T-helper 1 cell treated with Interleukin-12 subunit alpha and Interleukin-12 subunit beta and Interleukin-4 antibody, amounts not matched to agents 30 μg/mL and 1 μg/mL, for 36 hours (primary cell): ENCODE measurements around the gene ATP6V0C.
"Not testable (repeated sequence)": the region's sequence is repeated elsewhere in the genome, so short reads cannot be mapped to it uniquely, and the experiment has no call there.

ENCODE experiments used
- H3K27ac Mint-ChIP-seq: one replicate; pipeline ENCODE4 v1.8.0; 2021; ENCODE audit warnings: mild to moderate bottlenecking, mixed read lengths
- H3K27me3 Mint-ChIP-seq: one replicate; pipeline ENCODE4 v1.8.0; 2021; ENCODE audit warnings: low read depth, mixed read lengths
- H3K36me3 Mint-ChIP-seq: one replicate; pipeline ENCODE4 v1.8.0; 2021; ENCODE audit warnings: low read depth, mixed read lengths
- H3K4me1 Mint-ChIP-seq: one replicate; pipeline ENCODE4 v1.8.0; 2021; ENCODE audit warnings: low read depth, mixed read lengths
- H3K4me3 Mint-ChIP-seq: one replicate; pipeline ENCODE4 v1.8.0; 2021; ENCODE audit warnings: mild to moderate bottlenecking, moderate library complexity, mixed read lengths
- H3K9me3 Mint-ChIP-seq: one replicate; pipeline ENCODE4 v1.8.0; 2021; ENCODE audit warnings: mixed read lengths

The ATP6V0C gene

GRCh38 chr16:2471653-2472487 lies 41.9 kb upstream of the ATP6V0C start:
- H3K9me3 Mint-ChIP-seq: no peaks in the 10 kb centered on the region
- no peak overlapping the region for H3K27ac Mint-ChIP-seq
- H3K4me3 Mint-ChIP-seq: no peak overlapping the region
- H3K4me1 Mint-ChIP-seq: peaks cover 10% of the 10 kb centered on the region
- H3K36me3 Mint-ChIP-seq: no peaks in the 10 kb centered on the region
- peaks cover 42% of the 10 kb centered on the region for H3K27me3 Mint-ChIP-seq

- Mint-ChIP-seq H3K36me3 (no peaks in the 10 kb centered on the region), H3K27me3 (peaks cover 41% of the 10 kb centered on the region), H3K9me3 (no peaks in the 10 kb centered on the region), H3K4me3 (no peak overlapping the region), H3K4me1 (peaks cover 13% of the 10 kb centered on the region), H3K27ac (no peak overlapping the region)
These were observed 41.3 kb upstream of the ATP6V0C start for GRCh38 chr16:2472488-2472864.

- H3K27ac Mint-ChIP-seq: no peak overlapping the region
- H3K27me3 Mint-ChIP-seq: peaks cover 41% of the 10 kb centered on the region
- H3K4me1 Mint-ChIP-seq: peaks cover 13% of the 10 kb centered on the region
- peak overlapping the region; percentile 59 for H3K4me3 Mint-ChIP-seq
- no peaks in the 10 kb centered on the region for H3K36me3 Mint-ChIP-seq
- H3K9me3 Mint-ChIP-seq: no peaks in the 10 kb centered on the region
These were observed 40.8 kb upstream of the ATP6V0C start for GRCh38 chr16:2472885-2473445.

DNA sequence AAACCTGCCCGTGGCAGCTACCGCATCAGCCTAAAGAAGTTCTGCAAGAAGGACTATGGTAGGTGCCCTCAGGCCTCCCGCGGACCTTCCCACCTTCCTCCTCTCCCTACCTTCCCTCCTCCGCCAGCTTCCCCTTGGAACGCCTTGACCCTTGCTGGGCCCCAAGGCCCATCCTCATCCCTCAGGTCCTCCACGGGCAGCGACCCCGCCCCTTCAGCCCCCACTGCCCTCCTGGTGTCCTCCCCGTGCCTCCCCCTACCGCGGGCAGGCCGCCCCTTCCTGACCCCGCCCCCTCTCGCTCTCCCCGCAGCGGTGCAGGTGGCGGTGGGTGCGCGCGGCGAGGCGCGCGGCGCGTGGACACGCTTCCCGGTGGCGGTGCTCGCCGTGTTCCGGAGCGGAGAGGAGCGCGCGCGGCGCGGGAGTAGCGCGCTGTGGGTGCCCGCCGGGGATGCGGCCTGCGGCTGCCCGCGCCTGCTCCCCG lies 40.3 kb upstream of the ATP6V0C start:
- peak overlapping the region; percentile 59 for H3K4me3 Mint-ChIP-seq
- H3K27me3 Mint-ChIP-seq: peaks cover 36% of the 10 kb centered on the region
- peaks cover 13% of the 10 kb centered on the region for H3K4me1 Mint-ChIP-seq
- no peaks in the 10 kb centered on the region for H3K9me3 Mint-ChIP-seq
- H3K27ac Mint-ChIP-seq: no peak overlapping the region
- no peaks in the 10 kb centered on the region for H3K36me3 Mint-ChIP-seq

GRCh38 chr16:2473999-2474876 lies 39.5 kb upstream of the ATP6V0C start:
- Mint-ChIP-seq H3K27ac (no peak overlapping the region), H3K9me3 (no peaks in the 10 kb centered on the region), H3K4me1 (peaks cover 13% of the 10 kb centered on the region), H3K36me3 (no peaks in the 10 kb centered on the region), H3K4me3 (peak overlapping the region; percentile 68), H3K27me3 (peaks cover 34% of the 10 kb centered on the region)

DNA sequence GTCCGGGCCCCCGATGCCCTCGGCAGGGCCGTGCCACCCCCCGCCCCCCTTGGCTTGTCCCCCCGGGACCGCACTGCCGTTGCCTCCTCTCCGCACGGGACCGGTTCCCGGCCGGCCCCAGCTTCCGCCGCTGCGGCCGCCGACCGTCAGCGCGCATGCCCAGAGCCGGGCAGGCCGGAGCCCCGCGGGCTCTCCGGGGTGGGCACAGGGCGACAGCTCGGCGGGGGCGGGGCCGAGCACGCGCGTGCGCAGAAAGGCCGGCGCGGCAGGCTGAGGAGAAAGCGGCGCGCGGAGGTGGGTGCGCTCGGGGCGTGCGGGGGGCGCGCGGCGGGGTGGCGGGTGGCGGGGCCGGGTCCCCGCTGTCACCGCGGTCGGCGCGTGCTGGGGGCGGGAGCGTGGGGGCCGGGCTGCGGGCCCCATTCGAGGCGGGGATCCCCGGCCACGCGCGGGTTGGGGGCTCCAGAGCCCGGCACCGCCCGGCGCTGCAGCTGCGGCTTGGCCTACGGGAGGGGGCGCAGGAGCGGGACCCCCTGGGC lies 38.8 kb upstream of the ATP6V0C start, which contains the start of gene TBC1D24:
TSS of gene TBC1D24 (plus strand) at position 251 of the 536 bp plus-strand sequence. CDS start 21,022 bp downstream, outside the sequence.
- H3K36me3 Mint-ChIP-seq: no peaks in the 10 kb centered on the region

DNA sequence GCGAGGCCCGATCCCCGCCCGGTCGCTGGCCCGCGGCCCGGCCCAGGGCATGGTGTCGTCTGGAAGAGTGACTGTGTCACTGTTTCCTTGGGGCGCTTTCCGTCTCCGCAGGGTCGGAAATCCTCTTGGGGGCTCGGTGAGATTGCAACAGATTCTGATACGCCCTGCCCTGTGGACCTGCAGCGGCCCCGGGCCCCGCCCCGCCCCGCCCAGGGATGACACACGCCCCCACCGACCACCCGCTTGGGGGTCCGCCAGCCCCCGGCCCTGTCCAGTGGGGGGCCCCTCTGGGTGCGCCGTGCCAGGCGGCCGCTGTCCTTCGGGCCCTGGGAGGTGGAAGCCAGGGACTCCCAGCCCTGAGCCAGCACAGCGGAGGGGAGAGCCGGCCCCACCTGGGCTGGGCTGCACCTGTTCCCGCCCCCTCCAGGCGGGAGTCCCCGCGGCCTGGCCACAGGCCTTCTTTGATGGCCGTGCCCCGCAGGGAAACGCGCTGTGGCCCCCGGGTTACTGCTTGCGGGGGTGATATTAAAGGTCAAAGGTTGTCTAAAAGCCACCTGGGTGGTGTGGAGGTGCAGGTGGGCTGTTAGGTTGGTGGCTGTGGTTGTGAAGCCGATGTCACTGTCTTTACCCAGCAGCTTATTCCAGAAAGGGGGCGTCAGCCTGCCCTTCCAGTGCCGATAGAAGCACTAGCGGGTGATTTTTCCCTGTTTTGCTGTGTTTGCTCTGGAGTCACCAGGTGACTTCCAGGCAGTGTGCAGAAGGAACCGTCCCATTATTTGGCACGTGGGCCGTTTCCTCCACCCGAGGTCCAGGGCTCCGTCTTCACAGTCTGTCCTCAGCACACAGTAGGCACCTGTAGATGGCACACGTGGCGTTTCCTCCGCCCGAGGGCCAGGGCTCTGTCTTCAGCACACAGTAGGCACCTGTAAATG lies 38.1 kb upstream of the ATP6V0C start:
- Mint-ChIP-seq H3K27ac (no peak overlapping the region), H3K4me3 (peak overlapping the region; percentile 57), H3K27me3 (peaks cover 21% of the 10 kb centered on the region), H3K9me3 (no peaks in the 10 kb centered on the region), H3K4me1 (peaks cover 13% of the 10 kb centered on the region), H3K36me3 (no peaks in the 10 kb centered on the region)

More for the DNA sequence above, 38.8 kb upstream of the ATP6V0C start, which contains the start of gene TBC1D24:
- Mint-ChIP-seq H3K4me1 (peaks cover 13% of the 10 kb centered on the region), H3K9me3 (no peaks in the 10 kb centered on the region), H3K4me3 (peak within 1 kb of the TSS; percentile 68), H3K27me3 (peaks cover 28% of the 10 kb centered on the region), H3K27ac (no peak within 1 kb of the TSS)

DNA sequence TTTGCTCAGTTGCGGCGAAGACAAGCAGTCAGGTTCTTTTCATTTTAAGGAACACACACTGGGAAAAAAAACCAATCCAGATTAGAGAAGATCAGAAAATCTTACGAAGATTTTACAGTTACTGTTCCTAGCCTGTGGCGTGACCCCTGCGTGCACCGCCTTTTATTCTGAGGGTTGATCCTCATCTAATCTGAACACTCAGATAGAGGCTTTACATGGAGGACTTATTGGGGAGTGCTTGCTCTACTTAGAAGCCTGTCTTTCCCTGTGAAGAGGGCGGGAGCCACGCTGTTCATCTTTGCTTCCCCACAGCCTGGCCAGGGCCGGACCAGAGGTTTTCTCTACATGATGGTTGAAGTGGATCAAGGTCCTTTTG lies 37.4 kb upstream of the ATP6V0C start:
- no peaks in the 10 kb centered on the region for H3K9me3 Mint-ChIP-seq
- H3K4me1 Mint-ChIP-seq: peaks cover 13% of the 10 kb centered on the region
- H3K27ac Mint-ChIP-seq: no peak overlapping the region

GRCh38 chr16:2476741-2477140 lies 37.0 kb upstream of the ATP6V0C start:
- no peaks in the 10 kb centered on the region for H3K9me3 Mint-ChIP-seq
- H3K36me3 Mint-ChIP-seq: no peaks in the 10 kb centered on the region
- H3K27ac Mint-ChIP-seq: no peak overlapping the region
- peak overlapping the region; percentile 57 for H3K4me3 Mint-ChIP-seq
- peaks cover 21% of the 10 kb centered on the region for H3K27me3 Mint-ChIP-seq
- H3K4me1 Mint-ChIP-seq: peaks cover 13% of the 10 kb centered on the region

More for the DNA sequence above, 37.4 kb upstream of the ATP6V0C start:
- Mint-ChIP-seq H3K4me3 (peak overlapping the region; percentile 57), H3K36me3 (no peaks in the 10 kb centered on the region), H3K27me3 (peaks cover 21% of the 10 kb centered on the region)

DNA sequence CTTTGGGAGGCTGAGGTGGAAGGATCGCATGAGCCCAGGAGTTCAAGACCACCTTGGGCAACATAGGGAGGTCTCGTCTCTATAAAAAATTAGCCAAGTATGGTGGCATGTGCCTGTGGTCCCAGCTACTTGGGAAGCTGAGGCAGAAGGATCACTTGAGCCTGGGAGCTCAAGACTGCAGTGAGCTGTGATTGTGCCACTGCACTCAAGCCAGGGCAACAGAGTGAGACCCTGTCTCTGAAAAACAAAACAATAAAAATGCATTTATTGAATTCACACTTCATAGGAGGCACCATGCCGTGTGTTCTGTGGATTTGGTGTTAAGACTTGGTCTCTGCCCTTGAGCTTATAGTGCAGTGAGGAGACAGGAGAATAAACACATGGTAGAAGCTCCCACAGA lies 36.4 kb upstream of the ATP6V0C start:
- H3K27me3 Mint-ChIP-seq: peaks cover 21% of the 10 kb centered on the region
- H3K27ac Mint-ChIP-seq: no peak overlapping the region
- H3K4me1 Mint-ChIP-seq: peaks cover 13% of the 10 kb centered on the region
- H3K9me3 Mint-ChIP-seq: no peaks in the 10 kb centered on the region
- no peaks in the 10 kb centered on the region for H3K36me3 Mint-ChIP-seq
- H3K4me3 Mint-ChIP-seq: no peak overlapping the region

DNA sequence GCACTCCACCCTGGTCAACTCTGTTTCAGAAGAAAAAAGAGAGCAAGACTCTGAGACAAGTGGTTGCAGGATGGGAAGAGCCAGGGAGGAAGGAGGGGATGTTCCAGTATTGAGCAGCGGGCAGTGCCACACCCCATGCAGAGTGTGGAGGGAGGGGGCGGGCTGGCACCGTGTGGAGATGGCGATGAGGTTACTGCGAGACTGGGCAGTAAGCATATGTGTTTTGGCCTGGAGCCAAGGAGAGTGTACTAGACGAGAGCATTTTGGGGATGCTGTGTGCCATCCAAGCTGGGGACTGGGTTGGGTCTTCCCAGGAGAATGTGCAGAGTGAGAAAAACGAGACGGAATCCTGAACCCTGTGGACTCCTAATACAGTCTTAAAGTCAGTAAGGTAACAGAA lies 35.5 kb upstream of the ATP6V0C start:
- no peak overlapping the region for H3K27ac Mint-ChIP-seq
- H3K4me3 Mint-ChIP-seq: no peak overlapping the region
- peaks cover 9% of the 10 kb centered on the region for H3K4me1 Mint-ChIP-seq
- H3K36me3 Mint-ChIP-seq: no peaks in the 10 kb centered on the region
- no peaks in the 10 kb centered on the region for H3K9me3 Mint-ChIP-seq
- peaks cover 14% of the 10 kb centered on the region for H3K27me3 Mint-ChIP-seq

DNA sequence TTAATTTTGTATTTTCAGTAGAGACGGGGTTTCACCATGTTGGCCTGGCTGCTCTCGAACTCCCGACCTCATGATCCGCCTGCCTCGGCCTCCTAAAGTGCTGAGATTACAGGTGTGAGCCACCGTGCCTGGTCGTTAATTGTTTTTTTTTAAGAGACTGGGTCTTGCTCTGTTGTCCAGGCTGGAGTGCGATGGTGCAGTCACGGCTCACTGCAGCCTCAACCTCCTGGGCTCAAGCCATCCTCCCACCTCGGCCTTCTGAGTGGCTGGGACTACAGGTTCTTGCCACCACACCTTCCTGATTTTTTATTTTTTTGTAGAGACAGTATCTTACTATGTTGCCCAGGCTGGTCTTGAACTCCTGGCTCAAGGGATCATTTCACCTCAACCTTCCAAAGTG lies 33.8 kb upstream of the ATP6V0C start:
- H3K4me3 Mint-ChIP-seq: not testable (repeated sequence)

GRCh38 chr16:2480948-2481347 lies 32.8 kb upstream of the ATP6V0C start:
- Mint-ChIP-seq H3K4me1 (peaks cover 9% of the 10 kb centered on the region), H3K4me3 (no peak overlapping the region), H3K36me3 (no peaks in the 10 kb centered on the region), H3K9me3 (no peaks in the 10 kb centered on the region), H3K27me3 (peaks cover 11% of the 10 kb centered on the region), H3K27ac (no peak overlapping the region)

More for the DNA sequence above, 33.8 kb upstream of the ATP6V0C start:
- not testable (repeated sequence) for H3K27ac Mint-ChIP-seq, H3K9me3 Mint-ChIP-seq, H3K36me3 Mint-ChIP-seq, H3K4me1 Mint-ChIP-seq
- peaks cover 13% of the 10 kb centered on the region for H3K27me3 Mint-ChIP-seq
